ENCODE measurements around the gene PERM1.
A peak's percentile ranks its signal among the peaks of the same experiment; 100 is the strongest.
"Not testable (repeated sequence)": the region's sequence is repeated elsewhere in the genome, so short reads cannot be mapped to it uniquely, and the experiment has no call there.

PERM1 gene

GRCh38 chr1:997993-998744, 16.3 kb upstream of the PERM1 start:
- no peak for DNase-seq (ENCODE audit: low read depth)

- DNase-seq (ENCODE audit: low read depth): no peak
These were observed 15.8 kb upstream of the PERM1 start for GRCh38 chr1:997713-997992.

- DNase-seq (ENCODE audit: low read depth): no peak
These were observed 15.2 kb upstream of the PERM1 start for GRCh38 chr1:996851-997712.

GRCh38 chr1:995665-996633, 14.1 kb upstream of the PERM1 start:
- no peak for DNase-seq (ENCODE audit: low read depth)

- DNase-seq (ENCODE audit: low read depth): not testable (repeated sequence)
These were observed 12.7 kb upstream of the PERM1 start for GRCh38 chr1:994546-994945.

GRCh38 chr1:993379-993995, 11.6 kb upstream of the PERM1 start:
- DNase-seq (ENCODE audit: low read depth): no peak

- DNase-seq (ENCODE audit: low read depth): no peak
These were observed 10.5 kb upstream of the PERM1 start for GRCh38 chr1:992362-992761.

GRCh38 chr1:991895-992294, 10.0 kb upstream of the PERM1 start:
- DNase-seq (ENCODE audit: low read depth): no peak

- not testable (repeated sequence) for DNase-seq (ENCODE audit: low read depth)
These were observed 9.4 kb upstream of the PERM1 start for GRCh38 chr1:991275-991674.

- not testable (repeated sequence) for DNase-seq (ENCODE audit: low read depth)
These were observed 6.2 kb upstream of the PERM1 start for GRCh38 chr1:988061-988460.

GRCh38 chr1:985126-985525, 3.2 kb upstream of the PERM1 start:
- no peak for DNase-seq (ENCODE audit: low read depth)

GRCh38 chr1:984476-984814, 2.6 kb upstream of the PERM1 start:
- no peak for DNase-seq (ENCODE audit: low read depth)

- DNase-seq (ENCODE audit: low read depth): peak; percentile 42
These were observed 2.0 kb upstream of the PERM1 start for GRCh38 chr1:983798-984475.

GRCh38 chr1:982765-983436, 1.0 kb upstream of the PERM1 start:
- DNase-seq (ENCODE audit: low read depth): no peak

GRCh38 chr1:981491-981954, 370 bp downstream of the PERM1 start:
- no peak for DNase-seq (ENCODE audit: low read depth)

- no peak for DNase-seq (ENCODE audit: low read depth)
These were observed 1.1 kb downstream of the PERM1 start for GRCh38 chr1:980602-981395.

GRCh38 chr1:980137-980571, 1.7 kb downstream of the PERM1 start:
- no peak for DNase-seq (ENCODE audit: low read depth)

- no peak for DNase-seq (ENCODE audit: low read depth)
These were observed 2.2 kb downstream of the PERM1 start for GRCh38 chr1:979744-980072.

- DNase-seq (ENCODE audit: low read depth): no peak
These were observed 2.8 kb downstream of the PERM1 start for GRCh38 chr1:978835-979743.
